HG03097 (cell line): Measurements from ENCODE around the gene DYNC1H1.
"Not testable (repeated sequence)": the region's sequence is repeated elsewhere in the genome, so short reads cannot be mapped to it uniquely, and the experiment has no call there.

ENCODE experiments used
- ATAC-seq: cut with Tn5 transposase; IDR thresholded peaks from one replicate; pipeline ENCODE4 v1.9.1; 2021; ENCODE audit not compliant: unreplicated experiment, low FRiP score

DYNC1H1 gene

DNA sequence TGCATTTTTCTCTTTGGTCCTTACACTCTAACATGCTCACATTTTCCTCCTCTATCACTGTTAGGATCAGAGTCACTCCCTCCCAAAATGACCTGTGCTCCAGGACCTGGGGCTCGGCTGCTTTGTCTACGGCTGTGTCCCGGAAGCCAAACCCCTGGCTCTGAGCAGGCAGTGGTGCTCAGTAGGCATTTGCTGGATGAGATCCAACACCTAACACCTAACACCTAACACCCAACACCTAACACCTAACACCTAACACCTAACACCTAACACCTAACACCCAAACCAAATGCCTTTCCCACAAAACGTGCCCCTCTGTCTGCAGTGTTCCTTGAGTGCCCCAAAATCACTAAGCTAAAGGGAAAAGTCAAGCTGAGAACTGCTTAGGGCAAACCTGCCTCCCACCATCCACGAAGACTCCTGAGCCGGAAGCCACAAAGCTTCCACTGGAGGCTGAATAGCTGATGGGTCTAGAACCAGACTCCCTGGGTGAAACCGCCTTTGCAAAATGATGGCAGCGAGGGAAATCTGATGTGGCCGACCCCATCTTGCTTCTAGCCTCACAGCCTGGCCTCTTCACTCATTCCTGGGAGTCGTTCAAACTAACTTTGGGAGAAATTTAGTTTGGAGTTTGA, 93.2 kb downstream of the DYNC1H1 start:
- ATAC-seq, result no peak

DNA sequence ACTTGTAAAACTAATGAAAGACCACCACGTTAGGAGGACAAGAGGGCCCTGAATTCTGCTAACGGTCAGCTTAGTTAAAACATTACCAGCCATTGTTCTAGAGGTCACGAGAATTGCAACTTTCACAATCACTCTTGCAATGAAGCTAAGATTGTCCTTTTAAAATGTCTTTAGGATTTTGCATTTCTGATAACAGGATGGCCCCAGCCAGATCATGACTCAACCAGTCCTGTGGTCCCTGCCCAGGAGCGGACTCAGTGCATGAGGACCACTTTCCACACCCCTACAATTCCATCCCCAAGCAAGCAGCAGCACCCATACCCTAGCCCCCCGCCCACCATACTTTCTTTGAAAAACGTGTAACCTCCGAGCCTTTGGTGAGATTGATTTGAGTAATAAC, 93.8 kb downstream of the DYNC1H1 start:
- ATAC-seq, result no peak

DNA sequence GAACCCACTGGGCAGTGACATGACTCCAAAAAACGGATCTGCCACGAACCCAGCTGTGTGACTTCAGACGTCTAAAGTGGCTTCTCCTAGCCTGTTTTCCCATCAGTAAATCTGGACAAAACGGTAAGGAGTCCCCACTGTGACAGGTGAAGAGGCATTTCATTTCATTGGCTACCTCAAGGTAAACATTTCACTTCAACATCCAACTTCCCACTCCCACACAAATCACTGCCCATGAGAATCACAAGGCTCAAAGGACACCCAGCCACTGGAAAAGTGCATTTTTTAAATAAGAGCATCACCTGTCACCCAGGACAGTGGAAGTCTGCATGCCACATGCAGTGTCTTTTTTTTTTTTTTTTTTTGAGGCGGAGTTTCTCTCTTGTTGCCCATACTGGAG, 94.6 kb downstream of the DYNC1H1 start:
- ATAC-seq, result no peak

DNA sequence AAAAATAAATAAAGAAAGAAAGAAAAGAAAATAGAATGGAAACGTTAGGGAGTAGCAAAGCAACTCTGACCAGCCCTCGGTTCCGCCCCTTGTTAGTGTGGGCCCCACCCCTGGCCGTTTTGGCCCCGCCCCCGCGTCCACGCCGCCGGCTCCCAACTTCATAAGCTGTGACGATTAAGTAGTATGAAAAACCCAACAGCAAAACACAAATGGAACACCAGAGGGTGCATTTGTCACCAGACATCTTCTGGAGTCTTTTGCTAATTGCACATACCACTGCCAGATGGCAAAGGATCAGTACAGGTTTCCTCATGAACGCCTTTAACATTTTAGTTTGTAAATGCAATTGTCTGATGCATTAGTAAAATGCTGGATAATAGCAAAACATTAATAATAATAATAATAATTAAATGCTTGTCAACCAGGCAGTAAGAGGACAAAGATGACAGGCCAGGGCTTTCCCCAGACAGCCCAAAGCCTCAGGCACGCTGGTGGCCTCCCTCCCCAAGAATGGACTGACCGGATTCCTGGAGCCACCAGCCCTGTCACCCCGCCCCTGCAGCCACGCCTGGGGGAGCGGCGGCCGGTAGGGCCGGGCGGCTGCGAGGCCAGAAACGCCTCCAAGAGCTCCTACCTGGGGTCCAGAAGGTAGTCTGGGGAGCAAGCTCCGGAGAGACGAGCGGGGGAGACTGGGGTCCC, 98.9 kb downstream of the DYNC1H1 start:
- ATAC-seq, result no peak

DNA sequence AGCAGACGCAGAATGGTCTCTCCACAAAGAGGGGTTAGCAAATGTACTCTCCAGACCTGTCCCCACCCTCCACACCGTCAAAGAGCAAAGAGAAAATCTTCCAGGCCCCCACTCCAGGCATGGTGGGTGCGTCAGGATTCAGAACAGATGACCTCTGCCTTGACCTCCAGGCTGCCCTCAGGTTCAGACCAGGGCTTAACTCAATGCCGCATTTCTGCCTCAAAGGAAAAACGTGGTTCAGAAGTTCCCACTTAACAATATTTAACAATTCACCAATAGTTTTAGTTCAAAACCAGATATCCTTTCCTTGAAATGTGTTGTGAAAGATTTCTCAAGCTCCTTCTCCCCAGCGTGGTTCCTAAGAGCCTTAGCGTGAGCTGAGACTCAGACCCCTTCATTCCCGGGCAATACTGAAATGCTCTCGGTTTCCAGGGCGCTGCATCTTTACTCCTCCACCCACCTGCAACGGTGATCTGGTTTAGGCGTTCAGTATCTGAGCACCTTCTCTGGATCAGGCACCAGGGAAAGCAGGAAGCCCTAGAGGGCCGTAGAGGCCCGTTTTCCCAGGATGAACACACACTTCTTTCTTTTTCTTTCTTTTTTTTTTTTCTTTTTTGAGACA, 99.5 kb downstream of the DYNC1H1 start:
- no peak for ATAC-seq

DNA sequence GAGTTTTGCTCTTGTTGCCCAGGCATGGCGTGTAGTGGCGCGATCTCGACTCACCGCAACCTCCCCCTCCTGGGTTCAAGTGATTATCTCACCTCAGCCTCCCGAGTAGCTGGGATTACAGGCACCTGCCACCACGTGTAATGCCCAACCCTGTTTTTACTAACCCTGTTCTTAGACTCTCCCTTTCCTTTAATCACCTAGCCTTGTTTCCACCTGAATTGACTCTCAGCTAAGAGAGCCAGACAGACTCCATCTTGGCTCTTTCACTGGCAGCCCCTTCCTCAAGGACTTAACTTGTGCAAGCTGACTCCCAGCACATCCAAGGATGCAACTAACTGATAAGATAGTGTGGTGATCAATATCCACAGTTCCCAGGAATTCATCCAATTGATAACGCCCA, 100.2 kb downstream of the DYNC1H1 start:
- not testable (repeated sequence) for ATAC-seq

DNA sequence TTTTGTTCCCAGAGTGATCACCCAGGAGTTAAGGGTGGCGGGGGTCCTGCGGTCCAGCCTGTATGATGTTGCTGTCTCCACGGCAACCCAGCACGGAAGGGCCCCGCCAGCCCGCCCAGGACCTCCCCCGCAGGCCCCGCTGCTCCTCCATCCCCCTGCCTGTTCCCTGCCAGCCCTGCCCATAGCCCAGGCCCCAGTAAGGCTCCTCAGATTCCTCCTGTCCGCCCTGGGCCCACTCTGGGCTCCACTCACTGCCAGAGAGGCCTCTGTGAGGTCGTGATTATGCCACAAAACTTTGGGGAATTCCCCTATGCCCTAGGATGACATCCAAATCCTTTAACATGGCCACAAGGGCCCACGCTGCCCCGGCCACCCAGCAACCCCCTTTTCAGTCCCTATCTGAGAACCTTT, 101.7 kb downstream of the DYNC1H1 start:
- ATAC-seq, result no peak

DNA sequence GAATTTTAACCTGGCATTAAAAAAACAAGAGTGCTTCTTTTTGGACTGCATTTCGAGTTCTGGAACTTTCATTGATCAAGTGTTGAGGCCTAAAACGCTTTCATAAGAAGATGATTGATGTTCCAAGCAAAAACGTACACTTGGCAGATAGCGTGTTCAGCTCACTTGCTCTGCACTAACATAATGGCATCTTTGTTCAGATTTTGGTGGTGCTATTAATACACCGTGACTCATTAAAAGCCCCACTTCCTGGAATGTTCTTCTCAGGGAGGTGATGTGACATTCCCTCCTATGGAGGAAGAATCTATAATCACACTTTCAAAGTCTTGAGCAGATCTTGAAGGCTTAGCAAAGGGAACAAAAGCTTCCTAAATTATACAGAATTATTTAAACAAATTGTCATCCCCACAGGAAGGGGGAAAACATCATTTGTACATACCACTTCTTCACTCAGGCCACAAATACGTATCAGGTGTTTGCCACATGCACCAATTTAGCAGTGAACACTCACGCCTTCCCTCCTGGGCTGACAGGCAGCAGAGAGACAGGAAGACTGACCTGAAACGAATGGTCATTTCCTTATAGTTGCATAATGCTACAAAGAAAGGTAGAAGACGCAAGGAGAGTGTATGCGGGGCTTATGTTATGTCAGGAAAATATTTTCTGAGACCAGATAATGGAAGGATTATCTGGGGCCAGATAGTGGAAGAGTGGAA, 107.1 kb downstream of the DYNC1H1 start:
- ATAC-seq, result no peak

DNA sequence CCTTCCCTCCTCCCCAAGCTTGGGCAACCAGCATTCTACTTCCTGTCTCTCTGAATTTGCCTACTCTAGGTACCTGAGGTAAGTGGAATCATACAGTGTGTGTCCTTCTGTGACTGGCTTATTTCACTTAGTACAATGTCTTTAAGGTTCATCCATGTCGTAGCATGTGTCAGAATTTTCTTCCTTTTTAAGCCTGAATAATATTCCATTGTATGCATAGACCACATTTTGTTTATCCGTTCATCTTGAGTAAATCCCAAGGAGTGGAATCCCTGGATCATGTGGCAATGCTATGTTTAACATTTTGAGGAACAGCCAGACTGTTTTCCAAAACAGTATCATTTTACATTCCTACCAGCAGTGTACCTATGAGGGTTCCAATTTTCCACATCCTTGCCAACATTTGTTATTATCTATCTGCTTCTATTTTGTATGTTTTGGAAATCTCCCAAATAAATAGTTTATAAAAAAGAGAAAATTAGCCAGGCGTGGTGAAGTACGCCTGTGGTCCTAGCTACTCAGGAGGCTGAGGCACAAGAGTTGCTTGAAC, 110.1 kb downstream of the DYNC1H1 start:
- no peak for ATAC-seq

DNA sequence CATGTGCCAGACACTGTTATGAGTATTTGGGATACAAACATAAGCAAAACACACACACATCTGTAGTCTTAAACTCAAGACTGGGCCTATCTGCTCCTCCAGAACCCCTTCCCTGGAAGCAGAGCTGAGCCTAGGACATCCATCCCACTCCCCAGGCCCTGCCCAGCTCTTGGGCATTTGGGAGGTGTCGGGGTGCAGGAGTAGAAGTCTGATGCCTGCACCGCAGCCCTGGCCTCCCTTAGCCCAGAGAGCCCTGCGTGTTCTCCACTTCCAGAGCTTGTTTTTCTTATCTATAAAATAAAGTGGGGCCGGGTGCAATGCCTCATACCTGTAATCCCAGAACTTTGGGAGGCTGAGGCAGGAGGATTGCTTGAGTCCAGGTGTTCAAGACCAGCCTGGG, 110.8 kb downstream of the DYNC1H1 start:
- no peak for ATAC-seq

DNA sequence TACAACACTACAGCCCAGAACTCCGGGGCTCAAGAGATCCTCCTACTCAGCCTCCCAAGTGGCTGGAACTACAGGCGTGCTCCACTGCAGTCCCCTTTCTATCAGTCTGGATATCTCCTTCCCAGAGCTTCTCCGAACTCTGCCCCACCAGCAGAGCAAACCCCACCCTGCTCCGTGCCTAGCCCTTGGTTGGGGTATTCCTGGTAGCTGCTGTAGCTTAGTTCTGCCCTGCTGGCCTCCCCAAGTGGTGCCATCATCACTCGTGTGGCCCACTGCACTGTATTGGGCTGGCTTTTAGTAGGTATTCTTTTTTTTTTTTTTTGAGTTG, 113.0 kb downstream of the DYNC1H1 start:
- no peak for ATAC-seq

DNA sequence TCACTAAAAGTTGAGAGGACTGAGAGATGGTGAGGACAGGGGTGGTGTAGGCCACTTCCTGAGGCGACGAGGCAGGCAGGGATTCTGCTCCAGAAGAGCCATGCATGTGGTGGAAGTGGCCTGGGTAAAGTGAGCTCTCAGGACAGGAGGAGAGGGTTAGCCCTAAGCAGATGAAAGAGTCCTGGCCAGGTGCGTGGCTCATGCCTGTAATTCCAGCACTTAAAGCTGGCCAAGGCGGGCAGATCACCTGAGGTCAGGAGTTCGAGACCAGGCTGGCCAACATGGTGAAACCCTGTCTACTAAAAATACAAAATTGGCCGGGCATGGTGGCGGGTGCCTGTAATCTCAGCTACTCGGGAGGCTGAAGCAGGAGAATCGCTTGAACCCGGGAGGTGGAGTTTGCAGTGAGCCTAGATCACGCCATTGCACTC, 114.0 kb downstream of the DYNC1H1 start:
- not testable (repeated sequence) for ATAC-seq

DNA sequence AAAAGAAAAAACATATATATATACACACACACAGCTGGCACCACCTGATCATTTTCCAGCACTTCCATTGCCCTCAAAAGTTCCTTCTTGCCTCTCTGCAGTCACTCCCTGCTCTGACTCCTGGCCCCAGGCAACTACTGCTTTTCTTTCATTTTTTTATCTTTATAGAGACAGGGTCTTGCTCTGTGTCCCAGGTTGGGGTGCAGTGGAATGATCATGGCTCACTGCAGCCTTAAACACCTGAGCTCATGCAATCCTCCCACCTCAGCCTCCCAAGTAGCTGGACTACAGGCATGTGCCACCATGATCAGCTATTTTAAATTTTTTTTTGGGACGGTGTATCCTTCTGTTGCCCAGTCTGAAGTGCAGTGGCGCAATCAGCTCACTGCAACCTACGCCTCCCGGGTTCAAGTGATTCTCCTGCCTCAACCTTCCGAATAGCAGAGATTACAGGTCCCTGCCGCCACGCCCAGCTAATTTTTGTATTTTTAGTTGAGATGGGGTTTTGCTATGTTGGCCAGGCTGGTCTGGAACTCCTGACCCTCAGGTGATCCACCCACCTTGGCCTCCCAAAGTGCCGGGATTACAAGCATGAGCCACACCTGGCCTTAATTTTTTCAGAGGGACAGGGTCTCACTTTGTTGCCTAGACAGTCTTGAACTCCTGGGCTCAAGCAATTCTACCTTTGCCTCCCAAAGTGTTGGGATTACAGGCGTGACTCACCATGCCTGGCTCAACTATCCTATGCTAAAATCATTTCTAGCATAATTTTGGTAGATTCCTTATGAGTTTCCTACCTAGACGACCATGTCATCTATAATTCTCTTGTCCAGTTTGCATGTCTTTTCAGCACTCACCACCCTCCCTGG, 114.7 kb downstream of the DYNC1H1 start:
- ATAC-seq, result no peak

DNA sequence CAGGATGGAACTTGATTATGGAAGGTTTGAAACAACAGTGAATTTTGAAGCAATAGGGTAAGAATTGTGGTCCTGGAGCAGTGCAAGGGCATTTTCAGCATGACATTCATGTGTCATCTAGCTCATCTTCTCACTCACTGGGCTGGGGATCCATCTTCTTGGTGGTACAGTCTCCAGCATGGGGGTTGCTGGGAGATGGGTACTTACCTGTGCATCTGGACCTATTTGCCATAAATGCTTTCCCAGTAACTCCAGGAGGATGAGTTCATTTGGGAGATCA, 115.3 kb downstream of the DYNC1H1 start:
- no peak for ATAC-seq

DNA sequence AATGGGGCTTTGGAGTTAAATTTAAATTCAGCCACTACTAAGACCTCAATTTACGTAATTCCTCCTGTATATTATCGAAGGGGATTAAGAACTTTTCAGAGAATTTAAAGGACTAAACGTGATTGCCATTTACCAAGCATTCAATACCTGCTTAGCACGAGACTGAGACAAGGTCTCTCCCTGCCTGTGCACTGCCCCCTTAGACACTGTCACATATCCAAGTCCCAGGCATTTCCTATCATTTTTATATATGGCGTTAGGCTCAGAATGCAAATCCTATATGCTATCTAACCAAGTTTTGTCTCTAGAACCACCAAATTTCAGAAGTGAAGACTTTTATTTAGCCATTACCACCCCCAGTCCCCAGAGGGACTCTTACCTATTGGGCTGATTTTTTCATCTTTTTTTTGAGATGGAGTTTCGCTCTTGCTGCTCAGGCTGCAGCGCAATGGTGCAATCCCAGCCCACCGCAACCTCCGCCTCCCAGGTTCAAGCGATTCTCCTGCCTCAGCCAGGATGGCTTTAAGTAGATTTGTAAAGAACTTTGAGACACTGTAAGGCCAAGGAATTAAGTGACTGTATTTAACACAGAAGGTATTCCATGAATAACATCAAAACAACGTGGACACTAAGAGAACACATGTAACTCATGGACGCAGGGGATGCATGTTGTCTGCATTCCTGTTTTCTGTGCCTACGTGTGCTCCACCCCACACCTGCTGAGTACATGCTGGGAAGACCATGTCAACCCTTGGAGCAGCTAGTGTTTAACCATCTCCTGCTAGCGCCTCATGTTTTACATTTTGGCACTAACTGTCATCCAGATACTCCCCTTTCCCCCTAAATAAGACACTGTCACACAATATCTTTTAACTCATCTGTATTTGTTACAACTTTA, 116.1 kb downstream of the DYNC1H1 start:
- ATAC-seq, result no peak

DNA sequence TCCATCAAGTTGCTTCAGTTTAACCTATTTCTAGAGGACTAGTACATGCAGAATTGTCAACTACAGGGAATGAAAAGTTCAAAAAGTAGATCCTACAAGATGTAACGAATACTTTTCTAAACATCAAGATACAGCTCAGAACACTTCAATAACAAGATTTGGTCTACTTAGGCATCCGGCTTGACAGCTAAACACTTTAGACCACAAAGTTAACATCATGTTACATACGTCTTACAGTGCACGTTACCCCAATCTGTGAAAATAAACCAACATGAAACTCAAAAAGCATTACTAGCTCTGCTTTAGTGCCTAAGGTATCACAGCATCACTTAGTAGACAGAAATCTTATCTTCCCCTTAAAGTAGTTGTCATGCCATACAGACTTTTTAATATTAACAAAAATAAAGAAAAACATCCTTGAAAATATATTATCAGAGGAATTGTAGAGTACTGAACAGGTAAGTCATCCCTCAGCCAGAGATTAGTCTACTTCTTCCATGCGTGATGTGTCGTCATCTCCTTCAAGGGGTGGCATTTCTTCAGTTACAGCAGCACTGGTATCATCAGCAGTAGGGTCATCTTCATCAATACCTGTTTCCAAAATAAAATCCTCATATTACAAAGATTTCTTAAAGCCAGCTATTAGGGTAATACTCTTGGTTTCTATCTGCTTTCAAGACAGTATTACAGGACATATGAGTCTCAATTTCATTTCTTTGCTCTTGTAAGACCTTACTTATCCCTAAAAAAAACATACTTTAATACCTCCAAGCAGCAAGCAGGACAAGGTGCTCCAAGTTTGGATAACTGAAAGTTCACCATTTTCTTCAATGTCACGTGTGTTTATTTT, 117.1 kb downstream of the DYNC1H1 start:
- no peak for ATAC-seq

DNA sequence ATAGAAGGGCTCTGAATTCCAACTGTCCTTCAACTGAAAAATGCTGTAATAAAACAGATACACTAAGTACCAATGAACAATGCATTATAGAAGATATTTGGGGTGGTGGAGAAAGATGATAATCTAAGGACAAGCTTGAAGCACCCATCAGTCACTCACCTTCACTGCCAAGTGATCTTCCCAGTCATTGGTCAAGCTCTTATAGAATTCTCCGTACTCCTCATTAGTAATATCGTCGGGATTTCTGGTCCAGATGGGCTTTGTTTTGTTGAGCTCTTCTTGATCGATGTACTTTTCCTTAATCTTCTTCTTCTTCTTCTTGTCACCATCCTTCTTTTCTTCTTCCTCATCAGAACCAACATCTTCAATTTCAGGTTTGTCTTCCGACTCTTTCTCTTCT, 120.1 kb downstream of the DYNC1H1 start:
- not testable (repeated sequence) for ATAC-seq

DNA sequence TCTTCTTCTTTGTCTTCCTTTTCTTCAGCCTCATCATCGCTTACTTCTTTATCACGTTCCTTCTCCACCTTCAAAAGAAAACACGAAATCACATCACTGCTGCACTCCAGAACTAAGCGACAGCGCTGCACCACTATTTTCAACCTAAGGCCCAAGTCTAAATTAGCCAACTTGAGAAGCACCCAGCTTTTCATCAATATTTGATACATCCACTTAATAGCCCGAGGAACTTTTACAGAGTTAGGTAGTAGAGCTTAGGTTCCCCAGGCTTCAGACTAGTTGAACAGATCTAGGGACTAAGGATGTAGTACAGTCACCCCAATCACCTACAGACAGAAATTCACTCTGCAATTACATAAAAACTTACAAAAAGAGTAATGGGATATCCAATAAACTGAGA, 120.6 kb downstream of the DYNC1H1 start:
- no peak for ATAC-seq

DNA sequence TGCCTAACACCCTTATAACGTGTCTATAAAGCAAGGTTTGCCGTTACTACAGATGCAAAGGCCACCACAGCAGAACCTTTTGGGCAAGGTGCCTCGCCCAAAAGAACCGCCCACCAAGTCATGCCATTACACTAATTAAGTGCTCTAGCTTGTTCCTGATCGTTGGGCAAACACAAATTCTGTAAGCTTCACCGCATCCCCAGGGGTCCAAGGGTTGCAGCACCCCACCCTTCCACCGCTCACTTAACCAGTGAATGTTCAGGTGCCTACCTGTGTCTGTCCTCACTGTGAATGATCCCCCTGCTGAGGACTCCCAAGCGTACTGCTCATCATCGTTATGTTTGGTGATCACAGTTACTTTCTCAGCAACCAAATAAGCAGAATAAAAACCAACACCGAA, 121.1 kb downstream of the DYNC1H1 start:
- no peak for ATAC-seq
